ENCODE measurements around the gene SLC25A29.

GRCh38 chr14:100303925-100304324, 2.3 kb downstream of the SLC25A29 start:
- TF ChIP-seq CTCF (IDR thresholded peaks at IDR 0.05; ENCODE audit: low read depth, low read length) (no peak), POLR2A (IDR thresholded peaks at IDR 0.05; ENCODE audit: extremely low read depth, insufficient read length) (no peak), MYC (IDR thresholded peaks at IDR 0.05; ENCODE audit: low read depth, low read length) (no peak), MAX (IDR thresholded peaks at IDR 0.05; ENCODE audit: low read depth, low read length) (no peak)
